ENCODE data around the gene PRMT7.

PRMT7 gene

DNA sequence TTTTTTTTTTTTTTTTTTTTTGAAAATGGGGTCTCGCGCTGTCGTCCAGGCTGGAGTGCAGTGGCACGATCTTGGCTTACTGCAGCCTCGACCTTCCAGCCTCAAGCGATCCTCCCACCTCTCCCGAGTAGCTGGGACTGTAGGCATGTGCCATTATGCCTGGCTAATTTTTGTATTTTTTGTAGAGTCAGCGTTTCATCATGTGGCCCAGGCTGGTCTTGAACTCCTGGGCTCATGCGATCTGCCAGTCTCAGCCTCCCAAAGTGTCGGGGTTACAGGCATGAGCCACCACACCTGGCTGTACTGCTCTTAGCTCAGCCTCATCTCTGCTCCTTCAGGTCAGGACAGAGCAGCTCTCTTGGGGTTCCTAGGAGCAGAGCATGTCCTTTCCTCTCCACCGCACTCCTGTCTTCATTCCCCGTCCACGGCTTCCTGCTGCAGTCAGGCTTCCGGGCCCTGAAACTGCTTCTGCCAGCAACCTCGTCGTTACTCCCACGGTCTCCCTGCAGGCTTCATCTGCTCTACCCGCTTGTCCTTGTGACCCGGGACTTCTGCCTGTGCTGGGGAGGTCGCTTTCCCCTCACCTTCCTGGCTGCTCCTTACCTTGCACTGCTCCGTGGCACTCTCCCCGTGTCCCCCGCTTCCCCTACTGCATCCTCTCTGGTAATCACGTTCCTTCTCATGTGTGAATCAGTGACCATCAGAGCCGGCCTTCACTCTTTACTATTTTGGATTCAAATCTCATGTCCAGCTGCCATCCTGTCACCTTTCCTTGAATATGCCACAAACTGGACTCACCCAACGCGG is 38.0 kb downstream of the PRMT7 start:
- Histone ChIP-seq H4K20me1 (ENCODE audit: insufficient read depth, low read length, poor library complexity, severe bottlenecking) (no peaks in the 10 kb centered on the region), H3K9me3 (ENCODE audit: insufficient read depth, low read depth, low read length) (no peaks in the 10 kb centered on the region), H3K36me3 (ENCODE audit: insufficient read depth, low read length) (peaks cover 40% of the 10 kb centered on the region; the same call in 1 of the 2 replicates), H3K9ac (ENCODE audit: low read depth, low read length, poor library complexity, severe bottlenecking) (no peak overlapping the region), H3K4me3 (ENCODE audit: low read length, poor library complexity, severe bottlenecking) (no peak overlapping the region), H3K4me2 (ENCODE audit: low read depth, low read length, poor library complexity, severe bottlenecking) (no peak overlapping the region), H2AFZ (ENCODE audit: low read length) (no peak overlapping the region), H3F3A (ENCODE audit: low read depth) (no peaks in the 10 kb centered on the region), H3K4me1 (ENCODE audit: insufficient read depth, low read length, poor library complexity, severe bottlenecking) (peaks cover 42% of the 10 kb centered on the region), H3K27me3 (ENCODE audit: insufficient read depth, low read length, poor library complexity, severe bottlenecking) (no peaks in the 10 kb centered on the region), H3K9me2 (replicated peaks; ENCODE audit: low read depth, low read length) (no peaks in the 10 kb centered on the region), H3K79me2 (ENCODE audit: insufficient read depth, low read length) (no peaks in the 10 kb centered on the region)
- TF ChIP-seq, protein P1, sequence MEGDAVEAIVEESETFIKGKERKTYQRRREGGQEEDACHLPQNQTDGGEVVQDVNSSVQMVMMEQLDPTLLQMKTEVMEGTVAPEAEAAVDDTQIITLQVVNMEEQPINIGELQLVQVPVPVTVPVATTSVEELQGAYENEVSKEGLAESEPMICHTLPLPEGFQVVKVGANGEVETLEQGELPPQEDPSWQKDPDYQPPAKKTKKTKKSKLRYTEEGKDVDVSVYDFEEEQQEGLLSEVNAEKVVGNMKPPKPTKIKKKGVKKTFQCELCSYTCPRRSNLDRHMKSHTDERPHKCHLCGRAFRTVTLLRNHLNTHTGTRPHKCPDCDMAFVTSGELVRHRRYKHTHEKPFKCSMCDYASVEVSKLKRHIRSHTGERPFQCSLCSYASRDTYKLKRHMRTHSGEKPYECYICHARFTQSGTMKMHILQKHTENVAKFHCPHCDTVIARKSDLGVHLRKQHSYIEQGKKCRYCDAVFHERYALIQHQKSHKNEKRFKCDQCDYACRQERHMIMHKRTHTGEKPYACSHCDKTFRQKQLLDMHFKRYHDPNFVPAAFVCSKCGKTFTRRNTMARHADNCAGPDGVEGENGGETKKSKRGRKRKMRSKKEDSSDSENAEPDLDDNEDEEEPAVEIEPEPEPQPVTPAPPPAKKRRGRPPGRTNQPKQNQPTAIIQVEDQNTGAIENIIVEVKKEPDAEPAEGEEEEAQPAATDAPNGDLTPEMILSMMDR (conservative IDR thresholded peaks at IDR 0.05; ENCODE audit: low read length): no peak
- no peak for TF ChIP-seq EZH2phosphoT487 (IDR thresholded peaks at IDR 0.05; ENCODE audit: borderline replicate concordance)

DNA sequence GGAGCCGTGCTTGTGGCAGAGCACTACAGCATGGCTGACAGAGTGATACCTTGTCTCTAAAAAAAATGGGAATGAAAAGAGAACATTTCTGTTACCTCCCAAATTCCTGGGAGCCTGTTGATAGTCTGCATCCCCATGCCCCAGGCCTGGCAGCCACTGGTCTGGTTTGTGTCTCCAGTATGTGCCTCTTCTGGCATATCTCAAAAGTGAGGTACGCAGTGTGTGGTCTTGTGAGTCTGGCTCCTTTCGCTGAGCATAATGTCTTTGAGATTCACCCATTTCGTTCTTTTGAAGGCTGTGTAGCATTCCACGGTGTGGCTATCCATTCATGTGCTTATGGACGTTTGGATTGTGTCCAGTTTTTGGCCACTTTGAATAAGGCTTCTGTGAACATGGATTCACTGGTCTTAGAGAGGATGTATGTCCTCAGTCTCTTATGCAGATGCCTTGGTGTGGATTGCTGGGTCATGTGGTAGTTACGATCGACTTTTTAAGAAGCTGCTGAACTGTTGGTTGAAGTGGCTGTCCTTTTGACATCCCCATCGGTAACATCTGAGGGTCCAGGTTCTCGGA is 39.1 kb downstream of the PRMT7 start:
- Histone ChIP-seq H3K4me1 (ENCODE audit: insufficient read depth, low read length, poor library complexity, severe bottlenecking) (peaks cover 38% of the 10 kb centered on the region), H3F3A (ENCODE audit: low read depth) (no peaks in the 10 kb centered on the region), H3K79me2 (ENCODE audit: insufficient read depth, low read length) (no peaks in the 10 kb centered on the region), H3K9me3 (ENCODE audit: insufficient read depth, low read depth, low read length) (no peaks in the 10 kb centered on the region), H3K4me3 (ENCODE audit: low read length, poor library complexity, severe bottlenecking) (no peak overlapping the region), H2AFZ (ENCODE audit: low read length) (no peak overlapping the region), H3K36me3 (ENCODE audit: insufficient read depth, low read length) (peaks cover 44% of the 10 kb centered on the region; the same call in 1 of the 2 replicates), H3K4me2 (ENCODE audit: low read depth, low read length, poor library complexity, severe bottlenecking) (no peak overlapping the region), H3K27me3 (ENCODE audit: insufficient read depth, low read length, poor library complexity, severe bottlenecking) (no peaks in the 10 kb centered on the region), H3K9ac (ENCODE audit: low read depth, low read length, poor library complexity, severe bottlenecking) (no peak overlapping the region), H3K9me2 (replicated peaks; ENCODE audit: low read depth, low read length) (no peaks in the 10 kb centered on the region), H4K20me1 (ENCODE audit: insufficient read depth, low read length, poor library complexity, severe bottlenecking) (no peaks in the 10 kb centered on the region)
- no peak for TF ChIP-seq EZH2phosphoT487 (IDR thresholded peaks at IDR 0.05; ENCODE audit: borderline replicate concordance)
- TF ChIP-seq, protein P1 (conservative IDR thresholded peaks at IDR 0.05; ENCODE audit: low read length): no peak

DNA sequence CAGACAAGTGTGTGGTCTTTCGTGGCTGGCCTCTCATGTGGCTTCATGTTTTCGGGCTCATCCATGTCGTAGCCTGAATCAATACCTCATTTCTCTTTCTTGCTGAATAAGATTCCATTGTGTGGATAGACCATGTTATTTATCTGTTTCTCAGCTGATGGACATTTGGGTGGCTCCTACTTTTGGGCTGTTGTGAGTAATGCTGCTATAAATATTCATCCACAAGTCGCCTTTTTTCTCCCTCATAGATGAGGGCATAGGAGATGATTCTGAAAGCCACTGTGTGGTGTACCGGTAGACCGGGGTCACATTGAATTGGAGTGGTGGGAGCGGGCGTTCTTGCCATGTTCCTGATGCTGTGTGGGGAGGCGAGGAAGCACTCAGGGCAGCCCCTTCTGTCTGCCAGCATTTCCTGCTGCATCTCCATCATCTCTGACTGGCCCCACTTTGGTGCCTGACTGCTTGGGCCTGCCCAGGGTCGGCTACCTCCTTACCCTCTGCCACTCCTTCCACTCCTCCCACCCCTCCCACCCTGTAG is 40.1 kb downstream of the PRMT7 start:
- H4K20me1 ChIP-seq (ENCODE audit: insufficient read depth, low read length, poor library complexity, severe bottlenecking): no peaks in the 10 kb centered on the region
- H3K9me2 ChIP-seq (replicated peaks; ENCODE audit: low read depth, low read length): no peaks in the 10 kb centered on the region
- no peaks in the 10 kb centered on the region for H3K9me3 ChIP-seq (ENCODE audit: insufficient read depth, low read depth, low read length)
- H3K36me3 ChIP-seq (ENCODE audit: insufficient read depth, low read length): peaks cover 46% of the 10 kb centered on the region; the same call in 1 of the 2 replicates
- no peaks in the 10 kb centered on the region for H3F3A ChIP-seq (ENCODE audit: low read depth)
- H3K79me2 ChIP-seq (ENCODE audit: insufficient read depth, low read length): no peaks in the 10 kb centered on the region
- H3K27me3 ChIP-seq (ENCODE audit: insufficient read depth, low read length, poor library complexity, severe bottlenecking): no peaks in the 10 kb centered on the region
- no peak overlapping the region for H3K4me2 ChIP-seq (ENCODE audit: low read depth, low read length, poor library complexity, severe bottlenecking)
- no peak for TF ChIP-seq EZH2phosphoT487 (IDR thresholded peaks at IDR 0.05; ENCODE audit: borderline replicate concordance)
- H3K9ac ChIP-seq (ENCODE audit: low read depth, low read length, poor library complexity, severe bottlenecking): no peak overlapping the region
- no peak overlapping the region for H3K4me3 ChIP-seq (ENCODE audit: low read length, poor library complexity, severe bottlenecking)
- H3K4me1 ChIP-seq (ENCODE audit: insufficient read depth, low read length, poor library complexity, severe bottlenecking): peaks cover 38% of the 10 kb centered on the region
- no peak overlapping the region for H2AFZ ChIP-seq (ENCODE audit: low read length)
